Testis (tissue), 3 donors: Measurements from ENCODE around the gene RAD23A. TPM values are rescaled to one million over a fixed set of nuclear protein-coding genes. Genes with fewer than 3 reads are reported as not detected.
"Not testable (repeated sequence)": the region's sequence is repeated elsewhere in the genome, so short reads cannot be mapped to it uniquely, and the experiment has no call there.

Experiments
- DNase-seq: peaks from one replicate; pipeline ENCODE4 v3.0.0-alpha.2; 2019
- H3K27ac ChIP-seq, 2 donors: fragments of 200-600 bp; sonication (generic); one replicate each; pipeline ENCODE4 v1.5.1; 2019
- H3K27me3 ChIP-seq: fragments of 200-600 bp; sonication (generic); one replicate; pipeline ENCODE4 v1.5.1; 2019
- H3K36me3 ChIP-seq: fragments of 200-600 bp; sonication (generic); one replicate; pipeline ENCODE4 v1.5.1; 2017; ENCODE audit warnings: low read depth; ENCODE audit errors: missing control alignments
- H3K4me1 ChIP-seq: fragments of 200-600 bp; sonication (generic); one replicate; pipeline ENCODE4 v1.5.1; 2019
- H3K4me3 ChIP-seq, 2 donors: fragments of 200-600 bp; sonication (generic); one replicate each; pipeline ENCODE4 v1.5.1; 2017 to 2019
- H3K9me3 ChIP-seq: fragments of 200-600 bp; sonication (generic); one replicate; pipeline ENCODE4 v1.5.1; 2017
- CTCF ChIP-seq, 3 experiments: fragments of 450-650 bp in 2 of 3; fragments of 200-600 bp in 1 of 3; sonication (generic) in 1 of 3; IDR thresholded peaks; one replicate each; pipeline ENCODE4 v1.5.1; 2016 to 2019; ENCODE audit warnings: antibody characterized with exemption in 3 of 3, mild to moderate bottlenecking in 2 of 3, moderate library complexity in 1 of 3
- POLR2A ChIP-seq: fragments of 450-650 bp; IDR thresholded peaks from one replicate; pipeline ENCODE4 v1.6.1; 2017; ENCODE audit warnings: antibody characterized with exemption, mild to moderate bottlenecking, moderate library complexity
- WGBS, 2 donors: methylation state at CpG; one replicate each; pipeline ENCODE4 v1.1.5; 2018; 5-methylcytosine and 5-hydroxymethylcytosine counted together
- intact Hi-C: fragments of 100-400 bp; cut with DNase I; formaldehyde crosslinking; loops from one replicate; pipeline ENCODE4 v1.15.1; 2023; ENCODE audit warnings: low total_unique reads
- polyA plus RNA-seq: library from polyadenylated mRNA; stranded (reverse); fragments of 350-450 nt; fragmentation: Illumina TruSeq; extraction: RNeasy Lipid Tissue Mini Kit (QIAGEN cat#74804); gene quantifications from one replicate; pipeline ENCODE4 v1.2.3, GENCODE V29; 2014; ENCODE audit warnings: low read depth, low replicate concordance; ENCODE audit not compliant: insufficient read depth
- total RNA-seq, 2 donors: library from RNA; depleted of rRNA; stranded (reverse); fragments of >200 nt; gene quantifications; one replicate each; pipeline ENCODE4 v1.2.3, GENCODE V29; 2016

RAD23A gene
- total and polyA plus RNA-seq, 3 donors from 2014 or later, result 114 to 174 (median 136) TPM

GRCh38 chr19:12912571-12912970 is 33.1 kb upstream of the RAD23A start:
- Histone ChIP-seq H3K27ac (peak overlapping the region; percentile 37 to 50), H3K9me3 (no peaks in the 10 kb centered on the region), H3K4me1 (peaks cover 15% of the 10 kb centered on the region), H3K27me3 (no peaks in the 10 kb centered on the region), H3K36me3 (no peaks in the 10 kb centered on the region), H3K4me3 (no peak overlapping the region)
- intact Hi-C loops, result no loop called here
- 52 to 58% methylated on average over 4 of the region's 4 CpGs for whole genome bisulfite sequencing, 2 donors
- no peak for DNase-seq
- TF ChIP-seq CTCF (IDR thresholded peaks at IDR 0.05) (no peak), POLR2A (no peak)

- H3K36me3 ChIP-seq, result no peaks in the 10 kb centered on the region
- no peak for TF ChIP-seq CTCF (IDR thresholded peaks at IDR 0.05)
- TF ChIP-seq POLR2A, result no peak
- H3K27me3 ChIP-seq, result no peaks in the 10 kb centered on the region
- 19 to 38% methylated on average over 16 to 22 of the region's 22 CpGs for WGBS, 2 donors
- H3K27ac ChIP-seq, result peak overlapping the region; percentile 37 to 74
- H3K4me3 ChIP-seq, result no peak overlapping the region
- no peaks in the 10 kb centered on the region for H3K9me3 ChIP-seq
- peaks cover 15% of the 10 kb centered on the region for H3K4me1 ChIP-seq
- DNase-seq, result peak; percentile 77
- intact Hi-C loops, result no loop called here
Measured at GRCh38 chr19:12913011-12913561, 32.6 kb upstream of the RAD23A start.

GRCh38 chr19:12913851-12914690 is 31.6 kb upstream of the RAD23A start:
- no peak overlapping the region for H3K4me3 ChIP-seq

GRCh38 chr19:12915860-12916259 is 29.8 kb upstream of the RAD23A start:
- H3K9me3 ChIP-seq, H3K36me3 ChIP-seq, DNase-seq, H3K4me3 ChIP-seq, intact Hi-C loops, H3K27ac ChIP-seq, H3K27me3 ChIP-seq: not testable (repeated sequence)
- peaks cover 19% of the 10 kb centered on the region for H3K4me1 ChIP-seq
- 88% methylated on average over 3 to 4 of the region's 4 CpGs for WGBS, 2 donors

More at GRCh38 chr19:12913851-12914690, 31.6 kb upstream of the RAD23A start:
- no peak for DNase-seq
- WGBS, 2 donors, result 64 to 73% methylated on average over 9 to 12 of the region's 12 CpGs
- intact Hi-C loops, result no loop called here
- H3K27me3 ChIP-seq, result no peaks in the 10 kb centered on the region
- no peak for TF ChIP-seq CTCF (IDR thresholded peaks at IDR 0.05)
- TF ChIP-seq POLR2A, result no peak
- peaks cover 15% of the 10 kb centered on the region for H3K4me1 ChIP-seq
- no peaks in the 10 kb centered on the region for H3K36me3 ChIP-seq
- no peaks in the 10 kb centered on the region for H3K9me3 ChIP-seq
- H3K27ac ChIP-seq, result peak overlapping the region in 1 of 2 donors; percentile 74

- intact Hi-C loops, result no loop called here
- WGBS, 2 donors, result 74 to 78% methylated on average over 14 of the region's 14 CpGs
- no peak for DNase-seq
Measured at GRCh38 chr19:12918253-12918652, 27.4 kb upstream of the RAD23A start.

More at GRCh38 chr19:12918253-12918652, 27.4 kb upstream of the RAD23A start:
- H3K36me3 ChIP-seq, result no peaks in the 10 kb centered on the region
- H3K27me3 ChIP-seq, result no peaks in the 10 kb centered on the region
- peaks cover 9% of the 10 kb centered on the region for H3K4me1 ChIP-seq
- no peak overlapping the region for H3K27ac ChIP-seq
- TF ChIP-seq POLR2A, result no peak
- no peak for TF ChIP-seq CTCF (IDR thresholded peaks at IDR 0.05)
- peak overlapping the region; percentile 15 to 52 for H3K4me3 ChIP-seq
- H3K9me3 ChIP-seq, result no peaks in the 10 kb centered on the region
